Activated T-cell treated with anti-CD3 and anti-CD28 coated beads, Interleukin-2, amount 50 U/mL, for 24 hours (primary cell): ENCODE results near the gene TRMT1.
"Not testable (repeated sequence)": the region's sequence is repeated elsewhere in the genome, so short reads cannot be mapped to it uniquely, and the experiment has no call there.

Source experiments
- DNase-seq: peaks from one replicate; pipeline ENCODE4 v3.0.0-alpha.2; 2020
- H3K27ac Mint-ChIP-seq: 2 replicates; pipeline ENCODE4 v1.8.0; 2020; ENCODE audit warnings: mild to moderate bottlenecking, mixed read lengths
- H3K27me3 Mint-ChIP-seq: 2 replicates; pipeline ENCODE4 v1.8.0; 2020; ENCODE audit warnings: mixed read lengths
- H3K36me3 Mint-ChIP-seq: 2 replicates; pipeline ENCODE4 v1.8.0; 2020; ENCODE audit warnings: low read depth, mixed read lengths
- H3K4me1 Mint-ChIP-seq: 2 replicates; pipeline ENCODE4 v1.8.0; 2020; ENCODE audit warnings: low read depth, mixed read lengths
- H3K4me3 Mint-ChIP-seq: 2 replicates; pipeline ENCODE4 v1.8.0; 2020; ENCODE audit warnings: mild to moderate bottlenecking, moderate library complexity, mixed read lengths
- H3K9me3 Mint-ChIP-seq: 2 replicates; pipeline ENCODE4 v1.8.0; 2020; ENCODE audit warnings: mixed read lengths

The TRMT1 gene

GRCh38 chr19:13153569-13154240, 37.2 kb upstream of the TRMT1 start:
- Mint-ChIP-seq H3K27ac (peak overlapping the region; percentile 99), H3K36me3 (peaks cover 51% of the 10 kb centered on the region), H3K4me3 (peak overlapping the region; percentile 99)

DNA sequence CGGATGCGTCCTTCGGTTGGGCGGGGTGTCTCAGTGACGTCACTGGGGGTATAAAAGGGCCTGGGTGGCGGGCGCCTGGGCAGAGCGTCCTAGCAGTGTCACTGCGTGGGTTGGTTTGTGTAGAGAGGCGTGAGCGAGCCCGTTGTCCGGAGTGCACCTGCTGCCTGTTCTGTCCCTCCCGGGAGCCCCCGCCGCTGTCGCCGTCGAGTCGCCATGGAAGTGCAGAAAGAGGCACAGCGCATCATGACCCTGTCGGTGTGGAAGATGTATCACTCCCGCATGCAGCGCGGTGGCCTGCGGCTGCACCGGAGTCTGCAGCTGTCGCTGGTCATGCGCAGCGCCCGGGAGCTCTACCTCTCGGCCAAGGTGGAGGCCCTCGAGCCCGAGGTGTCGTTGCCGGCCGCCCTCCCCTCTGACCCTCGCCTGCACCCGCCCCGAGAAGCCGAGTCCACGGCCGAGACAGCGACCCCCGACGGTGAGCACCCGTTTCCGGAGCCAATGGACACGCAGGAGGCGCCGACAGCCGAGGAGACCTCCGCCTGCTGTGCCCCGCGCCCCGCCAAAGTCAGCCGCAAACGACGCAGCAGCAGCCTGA, 36.5 kb upstream of the TRMT1 start:
- Mint-ChIP-seq H3K4me3 (peak overlapping the region; percentile 99), H3K36me3 (peaks cover 54% of the 10 kb centered on the region), H3K9me3 (no peaks in the 10 kb centered on the region), H3K27me3 (no peaks in the 10 kb centered on the region), H3K4me1 (peaks cover 40% of the 10 kb centered on the region), H3K27ac (peak overlapping the region; percentile 99)
- peak; percentile 98 for DNase-seq

More at GRCh38 chr19:13153569-13154240, 37.2 kb upstream of the TRMT1 start:
- no peaks in the 10 kb centered on the region for H3K9me3 Mint-ChIP-seq
- H3K27me3 Mint-ChIP-seq: no peaks in the 10 kb centered on the region
- peaks cover 43% of the 10 kb centered on the region for H3K4me1 Mint-ChIP-seq
- no peak for DNase-seq

GRCh38 chr19:13152356-13152973, 35.9 kb upstream of the TRMT1 start:
- Mint-ChIP-seq H3K27me3 (no peaks in the 10 kb centered on the region), H3K27ac (peak overlapping the region; percentile 99), H3K9me3 (no peaks in the 10 kb centered on the region), H3K4me3 (peak overlapping the region; percentile 99), H3K36me3 (peaks cover 54% of the 10 kb centered on the region), H3K4me1 (peaks cover 36% of the 10 kb centered on the region)
- no peak for DNase-seq

- Mint-ChIP-seq H3K4me1 (peaks cover 34% of the 10 kb centered on the region), H3K4me3 (peak overlapping the region; percentile 99), H3K27ac (peak overlapping the region; percentile 99), H3K36me3 (peaks cover 58% of the 10 kb centered on the region), H3K27me3 (no peaks in the 10 kb centered on the region), H3K9me3 (no peaks in the 10 kb centered on the region)
- peak; percentile 96 for DNase-seq
Measured at GRCh38 chr19:13151605-13152355, 35.2 kb upstream of the TRMT1 start.

DNA sequence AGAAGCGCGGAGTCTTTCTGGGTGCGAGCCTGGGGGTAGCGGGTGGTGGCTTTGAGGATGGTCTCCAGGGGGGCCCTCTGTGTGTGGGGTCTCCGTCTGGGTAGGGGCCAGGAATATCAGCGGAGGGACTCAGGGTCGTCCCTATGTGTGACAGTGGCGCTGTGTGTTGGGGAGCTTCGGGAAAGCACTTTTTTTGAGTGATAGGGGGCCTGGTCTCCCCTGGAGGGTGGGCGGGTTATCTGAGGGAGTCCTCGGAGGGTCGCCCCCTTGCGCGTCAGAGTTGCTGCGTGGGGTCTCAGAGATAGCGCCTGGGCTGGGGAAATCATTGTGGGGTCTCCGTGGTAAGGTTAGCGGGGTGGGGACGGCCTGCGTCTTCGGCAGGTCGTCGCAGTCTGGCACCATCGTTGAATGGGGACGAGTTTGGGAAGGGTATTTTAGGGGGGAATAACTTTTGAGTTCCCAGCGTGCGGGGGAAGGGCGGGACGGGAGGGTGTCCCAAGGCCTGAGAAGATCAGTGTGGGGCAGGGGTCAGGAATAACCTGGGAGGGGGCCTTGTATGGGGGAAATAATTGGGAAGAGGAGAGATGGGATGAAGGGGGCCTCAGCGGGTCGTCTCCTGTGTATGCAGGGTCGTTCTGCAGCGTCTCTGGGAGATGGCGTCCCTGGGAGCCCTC, 34.5 kb upstream of the TRMT1 start:
- peak; percentile 65 for DNase-seq
- H3K4me3 Mint-ChIP-seq: peak overlapping the region; percentile 99

GRCh38 chr19:13150187-13150930, 33.8 kb upstream of the TRMT1 start, which contains the start of the genes IER2 and STX10:
Gene IER2 (plus strand): TSS chr19:13150411. CDS start chr19:13153187, 2,776 bp downstream.
Gene STX10 (minus strand): TSS chr19:13150375. CDS start chr19:13150173, 202 bp downstream.
- DNase-seq: peak; percentile 94
- Mint-ChIP-seq H3K27me3 (no peaks in the 10 kb centered on the region), H3K4me3 (peak within 1 kb of the TSS; percentile 99), H3K27ac (peak within 1 kb of the TSS; percentile 99), H3K36me3 (peaks cover 59% of the 10 kb centered on the region), H3K4me1 (peaks cover 26% of the 10 kb centered on the region), H3K9me3 (no peaks in the 10 kb centered on the region)

More for the DNA sequence above, 34.5 kb upstream of the TRMT1 start:
- peaks cover 29% of the 10 kb centered on the region for H3K4me1 Mint-ChIP-seq
- peak overlapping the region; percentile 99 for H3K27ac Mint-ChIP-seq
- no peaks in the 10 kb centered on the region for H3K27me3 Mint-ChIP-seq
- no peaks in the 10 kb centered on the region for H3K9me3 Mint-ChIP-seq
- peaks cover 61% of the 10 kb centered on the region for H3K36me3 Mint-ChIP-seq

DNA sequence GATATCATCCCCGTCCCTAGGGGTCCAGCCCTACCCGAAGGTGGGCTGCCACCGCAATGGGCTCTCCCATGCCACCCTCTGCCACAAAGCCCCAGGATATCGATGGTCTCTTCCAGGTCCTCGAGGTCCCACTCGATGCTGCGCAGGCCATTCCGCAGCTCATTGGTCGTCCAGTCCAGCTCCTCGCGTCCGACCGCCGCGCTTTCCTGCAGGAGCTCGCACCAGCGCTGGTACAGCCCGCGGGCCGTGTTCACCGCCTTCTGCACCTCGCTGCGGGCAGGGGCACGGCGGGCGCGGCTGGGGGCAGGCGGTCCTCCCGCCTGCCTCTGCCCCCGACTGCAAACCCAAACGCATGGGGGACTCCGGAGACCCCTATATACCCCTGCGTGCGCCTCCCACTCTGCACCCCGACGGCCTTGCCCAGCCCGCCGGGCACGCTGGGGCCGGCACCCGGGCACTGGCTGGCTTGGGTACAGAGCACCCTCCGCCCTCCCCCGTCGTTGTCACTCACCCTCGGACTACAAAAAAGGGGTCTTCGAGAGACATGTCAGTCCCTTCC, 33.2 kb upstream of the TRMT1 start:
- H3K4me1 Mint-ChIP-seq: peaks cover 23% of the 10 kb centered on the region
- no peak for DNase-seq
- peak overlapping the region; percentile 99 for H3K4me3 Mint-ChIP-seq
- H3K36me3 Mint-ChIP-seq: peaks cover 59% of the 10 kb centered on the region
- H3K27ac Mint-ChIP-seq: peak overlapping the region; percentile 99
- no peaks in the 10 kb centered on the region for H3K9me3 Mint-ChIP-seq
- H3K27me3 Mint-ChIP-seq: no peaks in the 10 kb centered on the region

DNA sequence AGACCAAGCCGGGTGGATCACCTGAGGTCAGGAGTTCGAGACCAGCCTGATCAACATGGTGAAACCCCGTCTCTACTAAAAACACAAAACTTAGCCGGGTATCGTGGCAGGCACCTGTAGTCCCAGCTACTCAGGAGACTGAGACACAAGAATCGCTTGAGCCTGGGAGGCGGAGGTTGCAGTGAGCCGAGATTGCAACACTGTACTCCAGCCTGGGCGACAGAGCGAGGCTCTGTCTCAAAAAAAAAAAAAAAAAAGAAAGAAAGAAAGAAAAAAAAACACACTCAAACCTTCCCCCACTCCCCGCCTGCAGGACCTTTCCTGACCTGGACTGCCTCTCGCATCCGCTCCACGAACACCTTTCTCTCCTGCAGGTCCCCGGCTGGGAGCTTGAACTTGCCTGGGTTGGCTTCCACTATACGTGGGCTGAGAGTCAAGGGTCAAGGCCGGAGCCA, 32.7 kb upstream of the TRMT1 start:
- H3K9me3 Mint-ChIP-seq, H3K27me3 Mint-ChIP-seq, DNase-seq: not testable (repeated sequence)
- Mint-ChIP-seq H3K4me3 (peak overlapping the region; percentile 99), H3K4me1 (peaks cover 23% of the 10 kb centered on the region), H3K36me3 (peaks cover 59% of the 10 kb centered on the region), H3K27ac (peak overlapping the region; percentile 81)

- Mint-ChIP-seq H3K4me1 (peaks cover 22% of the 10 kb centered on the region), H3K27ac (no peak overlapping the region), H3K4me3 (peak overlapping the region; percentile 4), H3K36me3 (peaks cover 54% of the 10 kb centered on the region), H3K27me3 (no peaks in the 10 kb centered on the region), H3K9me3 (no peaks in the 10 kb centered on the region)
- no peak for DNase-seq
Measured at GRCh38 chr19:13146763-13147563, 30.4 kb upstream of the TRMT1 start.

- H3K36me3 Mint-ChIP-seq: peaks cover 74% of the 10 kb centered on the region
Measured at GRCh38 chr19:13139633-13140311, 23.2 kb upstream of the TRMT1 start.

GRCh38 chr19:13138916-13139198, 22.3 kb upstream of the TRMT1 start:
- H3K4me1 Mint-ChIP-seq: peaks cover 8% of the 10 kb centered on the region
- no peak overlapping the region for H3K4me3 Mint-ChIP-seq
- no peaks in the 10 kb centered on the region for H3K27me3 Mint-ChIP-seq
- H3K9me3 Mint-ChIP-seq: no peaks in the 10 kb centered on the region
- peak overlapping the region; percentile 38 for H3K27ac Mint-ChIP-seq
- peaks cover 73% of the 10 kb centered on the region for H3K36me3 Mint-ChIP-seq
- no peak for DNase-seq

More at GRCh38 chr19:13139633-13140311, 23.2 kb upstream of the TRMT1 start:
- Mint-ChIP-seq H3K9me3 (no peaks in the 10 kb centered on the region), H3K27me3 (no peaks in the 10 kb centered on the region), H3K4me1 (peaks cover 1% of the 10 kb centered on the region), H3K27ac (peak overlapping the region; percentile 63), H3K4me3 (no peak overlapping the region)
- no peak for DNase-seq

DNA sequence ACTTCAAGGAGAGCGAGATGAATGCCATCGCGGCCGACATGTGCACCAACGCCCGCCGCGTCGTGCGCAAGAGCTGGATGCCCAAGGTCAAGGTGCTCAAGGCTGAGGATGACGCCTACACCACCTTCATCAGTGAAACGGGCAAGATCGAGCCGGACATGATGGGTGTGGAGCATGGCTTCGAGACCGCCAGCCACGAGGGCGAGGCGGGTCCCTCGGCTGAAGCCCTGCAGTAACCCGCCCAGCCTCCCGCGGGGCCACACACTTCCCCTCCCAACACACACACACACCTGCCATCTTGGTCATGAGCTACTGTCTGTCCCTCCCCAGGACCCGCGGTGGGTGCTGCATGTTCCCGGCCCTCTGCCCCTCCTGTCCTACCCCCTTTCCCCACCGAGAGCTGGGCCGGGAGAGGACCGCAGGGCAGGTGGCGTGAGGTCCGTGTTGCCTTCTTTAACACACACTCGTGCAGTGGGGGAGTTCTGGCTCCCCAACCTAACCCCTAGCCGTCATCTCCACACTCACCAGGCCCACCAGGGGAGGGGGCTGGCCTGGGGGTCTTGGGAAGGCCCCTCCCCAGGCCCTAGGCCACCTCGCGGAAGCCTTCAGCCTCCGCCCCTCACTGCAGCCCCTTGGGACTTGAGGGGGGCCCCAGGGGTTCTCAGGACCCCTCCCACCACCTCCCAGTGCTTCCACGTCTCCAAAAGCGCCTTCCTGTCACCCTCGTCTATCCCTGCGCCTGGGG, 21.8 kb upstream of the TRMT1 start:
- DNase-seq: no peak
- Mint-ChIP-seq H3K27me3 (no peaks in the 10 kb centered on the region), H3K27ac (peak overlapping the region; percentile 52), H3K4me3 (no peak overlapping the region), H3K9me3 (no peaks in the 10 kb centered on the region), H3K36me3 (peaks cover 74% of the 10 kb centered on the region), H3K4me1 (peaks cover 13% of the 10 kb centered on the region)
